Activated CD4-positive, alpha-beta T cell treated with anti-CD3 and anti-CD28 coated beads for 48 hours (primary cell): ENCODE results near the gene ACACA.
"Not testable (repeated sequence)": the region's sequence is repeated elsewhere in the genome, so short reads cannot be mapped to it uniquely, and the experiment has no call there.

Experiments used
- DNase-seq: peaks from one replicate; pipeline ENCODE4 v3.0.0-alpha.2; 2020

Gene ACACA

DNA sequence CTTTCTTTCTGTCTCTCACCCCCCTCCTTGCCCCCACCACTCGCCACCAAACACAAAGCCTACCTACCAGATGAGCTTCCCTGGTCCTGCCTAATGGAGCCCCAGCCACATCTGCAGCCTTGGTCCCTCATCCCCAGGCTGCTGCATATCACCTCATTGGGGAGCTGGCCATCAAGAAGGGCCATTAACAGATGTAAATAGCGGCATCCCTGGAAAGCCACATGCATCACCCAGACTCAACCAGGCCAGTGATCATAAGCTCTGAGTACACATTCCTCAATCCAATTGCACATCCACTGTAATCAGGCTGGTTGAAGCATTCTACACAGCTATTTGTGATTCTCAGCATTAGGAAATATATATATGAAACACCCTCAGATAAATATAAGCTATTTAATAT lies 242.6 kb downstream of the ACACA start:
- DNase-seq, result no peak

GRCh38 chr17:37162800-37163199 lies 243.8 kb downstream of the ACACA start:
- no peak for DNase-seq

DNA sequence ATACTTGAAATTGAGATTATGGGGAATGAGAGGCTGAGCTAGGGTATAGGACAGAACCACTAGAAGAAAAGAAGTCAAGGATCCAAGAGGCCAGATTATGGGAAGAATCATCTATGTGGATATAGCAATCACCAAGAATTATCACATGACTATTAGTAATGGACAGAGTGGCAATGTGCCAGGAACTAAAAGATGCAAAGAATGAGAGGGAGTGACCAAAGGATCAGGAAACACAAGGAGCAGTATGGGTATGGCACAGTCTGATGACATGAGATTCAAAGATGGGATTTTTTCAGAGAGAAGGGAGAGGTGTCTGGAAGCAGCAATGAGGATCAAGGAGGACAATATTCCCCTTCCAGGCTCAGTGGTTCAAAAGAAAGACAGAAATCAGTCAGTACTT lies 245.7 kb downstream of the ACACA start:
- no peak for DNase-seq

- no peak for DNase-seq
These were observed 248.3 kb downstream of the ACACA start for GRCh38 chr17:37158290-37158689.

DNA sequence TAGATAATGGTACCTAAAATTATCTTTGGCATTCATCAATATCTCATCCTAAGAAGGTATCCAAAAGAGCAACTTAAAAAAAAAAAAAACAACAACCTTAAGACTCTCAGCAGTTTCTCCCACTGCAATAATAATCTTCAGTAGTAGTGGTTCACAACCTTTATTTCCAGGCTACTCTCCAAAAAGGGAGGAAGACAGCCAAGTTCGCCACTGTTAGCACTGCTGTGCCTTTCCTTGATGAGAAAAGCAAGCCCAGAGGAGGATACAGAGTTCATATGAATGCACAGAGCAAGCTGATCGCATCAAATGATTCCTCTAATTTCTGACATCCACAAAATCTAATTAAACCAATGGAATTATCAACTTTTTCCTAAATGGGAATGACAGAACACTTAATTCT lies 258.5 kb downstream of the ACACA start:
- DNase-seq, result no peak

DNA sequence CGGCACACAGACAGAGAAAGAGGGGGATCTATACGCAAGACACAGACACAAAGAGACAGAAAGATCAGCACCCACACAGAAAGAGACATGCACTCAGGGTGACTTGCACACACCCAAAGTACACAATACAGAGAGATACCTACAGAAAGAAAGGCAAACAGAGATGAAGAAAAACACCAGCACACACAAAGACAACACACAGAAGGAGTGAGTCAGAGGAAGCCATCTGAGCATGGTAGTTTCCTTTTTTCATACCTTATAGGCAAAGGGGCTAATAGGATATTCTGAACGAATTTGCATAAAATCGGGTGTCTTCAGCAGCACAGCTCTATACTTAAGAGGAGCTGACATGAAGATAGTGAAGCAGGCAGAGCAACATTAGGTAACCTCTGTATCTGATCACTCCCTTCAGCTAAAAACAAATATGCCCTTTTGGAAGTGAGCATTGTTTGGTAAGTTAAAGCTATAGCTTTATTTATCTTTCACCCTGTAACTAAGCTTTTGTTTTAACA lies 259.3 kb downstream of the ACACA start:
- DNase-seq, result no peak

DNA sequence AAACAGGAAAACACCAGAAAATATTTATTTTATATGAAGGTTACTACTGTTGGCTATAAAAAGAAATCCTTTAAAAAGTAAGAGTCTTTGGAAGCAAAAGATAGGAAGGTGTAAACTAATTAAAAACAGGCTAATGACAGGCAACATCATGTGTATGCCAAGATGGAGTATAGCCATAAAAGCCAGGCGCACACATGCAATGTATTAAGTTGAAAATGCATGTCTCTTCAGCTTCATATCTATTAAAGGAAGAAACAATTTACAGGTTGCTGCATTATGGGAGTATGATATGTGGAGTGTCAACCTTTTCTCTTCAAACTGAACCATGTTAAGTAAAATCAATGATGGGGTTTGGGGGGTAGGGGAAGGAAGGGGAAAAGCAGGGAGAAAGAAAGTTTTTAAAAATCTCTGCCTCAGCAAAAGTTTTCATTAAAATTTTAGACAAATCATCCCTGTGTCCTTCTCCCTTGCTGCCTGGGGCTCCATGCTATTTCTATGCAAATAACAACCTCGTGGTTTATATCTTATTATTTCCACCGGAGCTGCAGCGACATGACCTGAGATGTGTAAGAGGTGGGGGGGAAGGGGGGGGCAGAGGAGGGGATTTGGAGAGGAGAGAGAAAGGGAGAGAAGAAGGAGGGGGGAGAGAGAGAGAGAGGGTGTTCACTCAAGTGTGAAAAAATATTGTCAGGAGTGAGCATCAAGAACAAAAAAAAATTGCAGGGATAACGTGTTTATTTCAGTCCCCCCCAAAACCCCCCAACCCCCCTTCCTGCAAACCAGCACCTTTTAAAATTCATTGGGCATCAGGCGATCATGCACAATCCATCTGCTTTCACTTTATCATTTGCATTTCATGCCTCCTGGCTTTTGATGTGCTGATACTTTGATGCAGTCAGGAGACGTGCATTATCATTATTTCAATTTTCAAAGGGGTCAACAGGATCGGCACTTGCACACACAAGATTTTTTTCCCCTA lies 260.3 kb downstream of the ACACA start:
- DNase-seq, result no peak

DNA sequence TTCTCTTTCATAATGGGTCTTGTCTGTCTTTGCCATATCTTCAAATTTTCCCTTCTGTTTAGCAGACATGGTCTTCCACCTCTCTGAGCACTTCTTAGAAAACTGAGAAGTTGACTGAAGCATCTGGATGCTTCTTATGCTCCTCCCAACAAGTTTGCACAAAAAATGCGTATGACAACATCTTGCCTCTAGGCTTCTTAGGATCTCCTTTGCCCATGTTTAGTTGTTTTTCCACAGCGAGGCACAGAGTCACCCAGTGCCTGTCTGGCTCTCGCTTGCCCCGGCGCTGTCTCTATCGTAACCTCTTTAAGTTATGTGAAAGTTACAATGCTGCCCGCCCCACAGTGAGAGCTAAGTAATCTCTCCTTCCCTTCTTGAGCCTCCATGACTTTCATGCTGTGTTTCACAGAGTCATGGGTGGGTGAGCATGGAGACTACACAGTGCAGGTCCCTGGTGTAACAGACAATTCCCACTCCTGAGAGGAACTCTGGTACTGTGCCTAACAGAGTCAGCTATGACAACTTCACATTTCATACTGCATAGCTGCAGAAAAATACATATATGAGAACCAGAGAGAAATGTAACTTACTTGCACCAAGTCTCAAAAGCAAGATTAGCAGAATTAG lies 262.4 kb downstream of the ACACA start:
- DNase-seq, result no peak

GRCh38 chr17:37143558-37143957 lies 263.1 kb downstream of the ACACA start:
- DNase-seq, result not testable (repeated sequence)

DNA sequence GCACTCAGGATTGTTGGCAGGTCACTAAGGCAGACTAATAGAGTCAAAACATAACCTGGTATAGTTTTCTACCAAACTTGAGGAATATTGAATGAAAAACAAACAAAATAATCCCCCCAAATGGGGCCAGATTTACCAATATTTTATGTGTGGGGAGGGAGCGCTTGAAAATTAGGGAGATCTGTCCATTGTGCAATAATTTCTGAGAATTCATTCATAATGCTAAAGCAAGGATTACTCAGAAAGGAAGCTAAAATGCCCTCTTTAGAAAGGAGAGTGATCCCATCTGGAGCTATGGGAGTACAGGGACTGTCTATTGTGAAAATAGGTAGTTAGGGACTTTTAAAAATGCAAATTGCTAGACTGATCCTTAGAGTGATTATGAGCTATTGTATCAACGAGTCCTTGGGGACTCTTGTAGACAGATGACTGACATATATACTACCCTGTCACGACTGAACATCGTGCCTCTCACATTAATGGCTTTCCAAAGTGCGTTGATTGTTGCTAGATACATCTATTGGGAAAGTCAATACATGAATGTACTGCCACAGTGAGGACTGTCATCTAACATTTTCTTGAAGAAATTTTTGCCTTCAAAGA lies 264.2 kb downstream of the ACACA start:
- no peak for DNase-seq

DNA sequence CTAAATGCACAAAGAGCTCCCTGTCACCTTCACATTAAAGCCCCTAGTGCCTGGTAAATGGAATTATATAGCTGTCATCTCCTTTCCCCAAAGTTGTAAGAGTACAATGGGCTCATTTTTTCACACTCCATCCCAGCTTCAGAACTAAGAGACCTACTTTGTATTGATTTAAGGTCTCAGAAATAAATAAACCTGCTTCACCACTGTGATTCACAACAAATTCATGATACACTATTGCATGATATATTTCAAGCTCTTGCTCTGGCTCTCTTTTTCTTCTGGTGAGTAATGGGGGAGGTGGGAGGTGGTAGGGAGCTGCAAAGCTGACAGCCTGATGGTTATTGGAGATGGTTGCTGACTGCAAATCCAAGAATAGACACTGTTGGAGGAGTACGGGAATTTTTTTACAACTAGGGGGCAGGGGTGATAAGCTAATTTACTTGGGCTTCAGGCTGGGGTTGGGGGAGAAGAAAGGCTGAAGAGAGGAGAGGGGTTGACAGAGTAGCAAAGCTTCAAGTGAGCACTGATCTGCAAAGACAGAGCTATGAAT lies 268.0 kb downstream of the ACACA start:
- DNase-seq, result no peak

- no peak for DNase-seq
These were observed 268.6 kb downstream of the ACACA start for GRCh38 chr17:37137906-37138514.

- DNase-seq, result no peak
These were observed 269.5 kb downstream of the ACACA start for GRCh38 chr17:37137070-37137610.

- no peak for DNase-seq
These were observed 271.1 kb downstream of the ACACA start for GRCh38 chr17:37135576-37135975.

- DNase-seq, result no peak
These were observed 272.6 kb downstream of the ACACA start for GRCh38 chr17:37134050-37134449.

DNA sequence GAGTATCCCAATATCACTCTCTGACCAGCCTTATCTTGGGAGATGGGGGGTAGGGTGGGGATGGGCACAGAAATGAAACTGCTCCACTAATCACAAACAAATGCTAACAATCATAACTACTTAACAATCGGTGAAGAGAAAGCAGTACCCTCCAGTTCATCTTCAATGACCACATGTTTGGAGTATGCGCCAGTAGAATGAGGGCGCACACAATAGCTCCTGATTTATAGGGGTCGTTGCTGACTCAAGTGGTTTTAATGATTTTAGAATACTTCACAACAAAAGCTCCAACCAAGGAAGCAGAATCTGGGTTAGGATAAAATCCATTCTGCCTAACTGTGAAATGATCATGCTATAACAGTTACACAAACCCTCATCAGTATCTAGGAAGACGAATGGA lies 273.5 kb downstream of the ACACA start:
- DNase-seq, result no peak

DNA sequence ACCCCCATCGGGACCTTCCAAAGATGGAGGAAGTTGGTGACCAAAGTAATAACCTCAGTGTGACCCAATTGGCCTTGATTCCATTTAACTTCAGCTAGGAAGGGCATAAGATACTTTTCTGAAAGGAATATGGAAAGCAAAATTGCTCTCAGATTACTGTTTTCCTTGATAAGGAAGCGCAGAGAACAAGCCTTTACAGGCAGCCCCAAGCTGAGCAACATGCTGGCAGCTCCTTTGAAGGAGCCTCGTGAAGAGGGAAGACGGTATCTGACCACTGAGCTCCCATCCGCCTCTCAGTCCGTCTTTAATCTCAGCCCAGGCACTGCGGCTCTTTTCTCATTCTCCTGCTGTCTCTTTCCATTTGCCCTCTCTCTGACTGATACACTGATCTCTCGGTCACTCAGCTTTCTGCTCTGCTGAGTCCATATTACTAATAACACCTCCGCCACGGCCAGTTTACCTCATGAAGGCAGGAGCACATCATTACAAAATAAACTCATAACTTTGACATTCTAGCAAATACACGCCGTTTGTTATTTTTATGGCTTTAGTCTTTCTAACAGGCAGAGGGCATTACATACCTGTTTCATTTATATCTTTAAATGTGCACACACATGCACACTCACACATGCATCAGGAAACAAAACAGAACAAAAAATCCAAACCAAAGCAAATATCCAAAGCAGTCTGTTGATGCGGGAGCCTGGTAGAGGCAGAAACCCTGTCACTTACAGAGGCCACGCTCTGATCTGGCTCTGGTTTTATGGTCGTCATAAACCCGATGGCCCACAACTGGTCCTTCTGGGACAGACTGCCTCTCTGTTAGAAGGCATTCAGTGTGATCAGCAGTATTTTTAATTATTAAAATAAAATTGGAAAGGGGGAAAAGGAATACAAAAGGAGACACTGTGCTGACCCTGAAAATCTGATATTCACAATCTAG lies 274.7 kb downstream of the ACACA start:
- DNase-seq, result no peak

- no peak for DNase-seq
These were observed 275.6 kb downstream of the ACACA start for GRCh38 chr17:37130984-37131446.

- no peak for DNase-seq
These were observed 281.8 kb downstream of the ACACA start for GRCh38 chr17:37124821-37125173.

- no peak for DNase-seq
These were observed 282.5 kb downstream of the ACACA start for GRCh38 chr17:37123941-37124820.
